HFFc6 (cell line): ENCODE data around the gene NOVA2. TPM values are rescaled to one million over a fixed set of nuclear protein-coding genes. Genes with fewer than 3 reads are reported as not detected.
A peak's percentile ranks its signal among the peaks of the same experiment; 100 is the strongest.

Source experiments
- DNase-seq: peaks from one replicate; pipeline ENCODE4 v3.0.0-alpha.2; 2018
- H3K27ac Mint-ChIP-seq: 2 replicates; pipeline ENCODE4 v1.8.0; 2020; ENCODE audit warnings: mild to moderate bottlenecking, mixed read lengths
- H3K27me3 Mint-ChIP-seq: 2 replicates; pipeline ENCODE4 v1.8.0; 2021; ENCODE audit warnings: mild to moderate bottlenecking, moderate library complexity, mixed read lengths; ENCODE audit not compliant: insufficient read depth
- H3K36me3 Mint-ChIP-seq: 2 replicates; pipeline ENCODE4 v1.8.0; 2021; ENCODE audit warnings: low read depth, mixed read lengths
- H3K4me1 Mint-ChIP-seq: 2 replicates; pipeline ENCODE4 v1.8.0; 2020; ENCODE audit warnings: low read depth, mixed read lengths
- H3K4me3 Mint-ChIP-seq: 2 replicates; pipeline ENCODE4 v1.8.0; 2020; ENCODE audit warnings: mild to moderate bottlenecking, moderate library complexity, mixed read lengths
- H3K9me3 Mint-ChIP-seq: 2 replicates; pipeline ENCODE4 v1.8.0; 2020; ENCODE audit warnings: mild to moderate bottlenecking, mixed read lengths
- total RNA-seq, 6 experiments: library from RNA; stranded (reverse); fragmentation: NEBNext Ultra II Directional; extraction: Animal tissue kit (Norgen Biotek cat#: 25700); gene quantifications; 2 replicates in 1 of 6; 3 replicates in 5 of 6; pipeline ENCODE4 v1.2.3, GENCODE V29; 2021
- TF ChIP-seq, protein P1 (sequence below): fragments of 200-600 bp; sonication (generic); IDR thresholded peaks from 2 replicates; pipeline ENCODE4 v1.5.0; 2021; ENCODE audit warnings: antibody characterized with exemption, mild to moderate bottlenecking

Gene NOVA2
- total RNA-seq, 6 experiments from 2014 or later: 0.03 to 0.14 (median 0.10) TPM; not detected in 2

DNA sequence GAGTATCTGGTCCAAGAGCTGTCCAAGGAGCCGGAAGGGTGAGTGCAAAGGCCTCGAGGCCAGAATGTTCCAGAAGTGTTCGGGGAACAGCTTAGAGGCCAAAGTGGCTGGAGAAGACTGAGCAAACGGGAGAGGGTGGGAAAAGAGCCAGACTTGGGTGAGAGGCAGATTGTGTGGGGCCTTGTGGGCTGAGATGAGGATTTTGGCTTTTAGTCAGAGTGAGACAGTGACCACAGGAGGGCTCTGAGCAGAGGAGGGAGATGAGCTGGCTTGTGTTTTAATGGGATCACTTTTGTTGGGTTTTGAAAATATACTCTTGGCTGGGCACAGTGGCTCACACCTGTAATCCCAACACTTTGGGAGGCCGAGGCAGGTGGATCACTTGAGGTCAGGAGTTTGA lies 64.7 kb downstream of the NOVA2 start:
- TF ChIP-seq, protein P1, sequence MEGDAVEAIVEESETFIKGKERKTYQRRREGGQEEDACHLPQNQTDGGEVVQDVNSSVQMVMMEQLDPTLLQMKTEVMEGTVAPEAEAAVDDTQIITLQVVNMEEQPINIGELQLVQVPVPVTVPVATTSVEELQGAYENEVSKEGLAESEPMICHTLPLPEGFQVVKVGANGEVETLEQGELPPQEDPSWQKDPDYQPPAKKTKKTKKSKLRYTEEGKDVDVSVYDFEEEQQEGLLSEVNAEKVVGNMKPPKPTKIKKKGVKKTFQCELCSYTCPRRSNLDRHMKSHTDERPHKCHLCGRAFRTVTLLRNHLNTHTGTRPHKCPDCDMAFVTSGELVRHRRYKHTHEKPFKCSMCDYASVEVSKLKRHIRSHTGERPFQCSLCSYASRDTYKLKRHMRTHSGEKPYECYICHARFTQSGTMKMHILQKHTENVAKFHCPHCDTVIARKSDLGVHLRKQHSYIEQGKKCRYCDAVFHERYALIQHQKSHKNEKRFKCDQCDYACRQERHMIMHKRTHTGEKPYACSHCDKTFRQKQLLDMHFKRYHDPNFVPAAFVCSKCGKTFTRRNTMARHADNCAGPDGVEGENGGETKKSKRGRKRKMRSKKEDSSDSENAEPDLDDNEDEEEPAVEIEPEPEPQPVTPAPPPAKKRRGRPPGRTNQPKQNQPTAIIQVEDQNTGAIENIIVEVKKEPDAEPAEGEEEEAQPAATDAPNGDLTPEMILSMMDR: no peak
- H3K27ac Mint-ChIP-seq: no peak overlapping the region
- peak; percentile 14 for DNase-seq

DNA sequence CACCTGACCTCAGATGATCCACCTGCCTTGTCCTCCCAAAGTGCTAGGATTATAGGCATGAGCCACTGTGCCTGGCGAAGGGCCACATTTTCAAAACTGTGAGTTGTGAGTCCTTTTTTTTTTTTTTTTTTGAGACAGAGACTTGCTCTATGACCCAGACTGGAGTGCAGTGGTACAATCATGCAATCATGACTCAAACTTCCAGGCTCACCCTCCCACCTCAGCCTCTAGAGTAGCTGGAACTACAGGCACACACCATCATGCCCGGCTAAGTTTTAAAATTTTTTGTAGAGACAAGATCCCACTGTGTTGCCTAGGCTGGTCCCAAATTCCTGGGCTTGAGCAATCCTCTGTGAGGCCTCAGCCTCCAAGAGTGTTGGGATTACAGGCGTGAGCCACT lies 67.4 kb downstream of the NOVA2 start:
- no peaks in the 10 kb centered on the region for H3K9me3 Mint-ChIP-seq
- H3K27me3 Mint-ChIP-seq: peaks cover 10% of the 10 kb centered on the region
- H3K27ac Mint-ChIP-seq: no peak overlapping the region
- H3K36me3 Mint-ChIP-seq: no peaks in the 10 kb centered on the region
- TF ChIP-seq, protein P1: no peak
- no peak overlapping the region for H3K4me3 Mint-ChIP-seq
- H3K4me1 Mint-ChIP-seq: peaks cover 14% of the 10 kb centered on the region
- peak; percentile 41 for DNase-seq

More for the DNA sequence above, 64.7 kb downstream of the NOVA2 start:
- H3K9me3 Mint-ChIP-seq: no peaks in the 10 kb centered on the region
- peaks cover 20% of the 10 kb centered on the region for H3K27me3 Mint-ChIP-seq
- no peak overlapping the region for H3K4me3 Mint-ChIP-seq
- peaks cover 14% of the 10 kb centered on the region for H3K4me1 Mint-ChIP-seq
- H3K36me3 Mint-ChIP-seq: no peaks in the 10 kb centered on the region

DNA sequence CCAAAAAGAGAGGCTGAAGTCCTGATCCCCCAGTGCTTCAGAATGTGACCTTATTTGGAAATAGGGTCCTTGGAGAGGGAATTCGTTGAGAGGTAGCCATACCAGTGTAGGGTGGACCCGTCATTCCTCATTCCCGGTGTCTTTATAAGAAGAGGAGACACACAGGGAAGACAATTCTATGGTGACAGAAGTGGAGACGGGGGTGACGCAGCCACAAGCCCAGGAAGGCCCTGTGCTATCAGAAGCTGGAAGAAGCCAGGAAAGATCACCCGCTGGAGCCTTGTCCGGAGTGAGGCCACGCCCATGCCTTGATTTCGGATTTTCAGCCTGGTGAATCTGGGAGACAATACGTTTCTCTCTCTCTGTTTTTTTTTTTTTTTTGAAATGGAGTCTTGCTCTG lies 68.7 kb downstream of the NOVA2 start:
- TF ChIP-seq, protein P1: no peak
- H3K4me1 Mint-ChIP-seq: peaks cover 23% of the 10 kb centered on the region
- H3K27ac Mint-ChIP-seq: no peak overlapping the region
- H3K9me3 Mint-ChIP-seq: no peaks in the 10 kb centered on the region
- H3K36me3 Mint-ChIP-seq: peaks cover 8% of the 10 kb centered on the region
- DNase-seq: no peak
- H3K4me3 Mint-ChIP-seq: no peak overlapping the region
- H3K27me3 Mint-ChIP-seq: peaks cover 1% of the 10 kb centered on the region

DNA sequence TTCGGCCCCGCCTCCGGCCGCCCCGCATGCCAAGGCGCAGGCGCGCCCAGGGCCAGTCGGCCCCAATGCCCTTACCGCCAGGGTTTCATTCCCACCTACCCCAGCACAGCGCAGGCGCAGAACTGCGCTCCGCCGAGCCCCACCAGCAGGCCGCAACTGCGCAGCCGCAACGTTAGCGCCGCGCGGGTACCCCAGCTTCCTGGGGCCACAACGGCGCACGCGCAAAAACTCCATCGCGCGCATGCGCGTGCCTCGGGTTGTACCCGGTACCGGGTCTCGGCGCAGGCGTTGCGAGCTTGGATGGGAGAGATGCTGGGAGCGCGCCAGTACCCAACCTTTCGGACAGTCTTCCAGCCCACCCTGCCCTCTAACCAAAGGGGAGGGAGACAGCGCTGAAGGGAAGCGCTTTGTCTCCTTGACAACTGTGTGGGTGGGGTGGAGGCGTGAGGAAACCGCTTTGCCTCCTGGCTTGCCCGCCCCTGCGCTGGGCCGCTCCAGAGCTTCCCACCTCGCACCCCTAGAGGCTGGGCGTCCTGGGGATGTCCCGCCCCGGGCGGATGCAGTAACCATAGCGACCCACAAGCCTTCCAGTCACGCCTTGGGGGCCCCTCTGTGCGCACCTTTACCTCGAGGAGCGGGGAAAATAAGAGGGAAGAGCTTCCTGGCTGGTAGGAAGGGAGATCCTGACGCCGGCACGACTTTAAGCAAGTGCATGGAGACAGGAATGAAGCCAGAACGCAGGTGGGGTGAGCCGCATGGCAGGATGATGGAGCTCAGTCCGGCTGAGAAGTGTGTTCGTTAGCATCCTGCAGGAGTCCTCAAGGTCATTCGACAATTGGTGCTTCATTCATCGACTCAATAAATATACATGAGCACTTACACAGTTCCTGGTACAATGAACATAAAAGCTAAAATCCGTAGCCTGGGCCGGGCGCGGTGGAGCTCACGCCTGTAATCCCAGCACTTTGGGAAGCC lies 70.7 kb downstream of the NOVA2 start:
- H3K27ac Mint-ChIP-seq: peak overlapping the region; percentile 65
- no peaks in the 10 kb centered on the region for H3K9me3 Mint-ChIP-seq
- peak; percentile 95 for DNase-seq
- H3K4me1 Mint-ChIP-seq: peaks cover 17% of the 10 kb centered on the region
- H3K27me3 Mint-ChIP-seq: peaks cover 1% of the 10 kb centered on the region
- peak overlapping the region; percentile 98 for H3K4me3 Mint-ChIP-seq
- peaks cover 12% of the 10 kb centered on the region for H3K36me3 Mint-ChIP-seq
- TF ChIP-seq, protein P1: no peak

DNA sequence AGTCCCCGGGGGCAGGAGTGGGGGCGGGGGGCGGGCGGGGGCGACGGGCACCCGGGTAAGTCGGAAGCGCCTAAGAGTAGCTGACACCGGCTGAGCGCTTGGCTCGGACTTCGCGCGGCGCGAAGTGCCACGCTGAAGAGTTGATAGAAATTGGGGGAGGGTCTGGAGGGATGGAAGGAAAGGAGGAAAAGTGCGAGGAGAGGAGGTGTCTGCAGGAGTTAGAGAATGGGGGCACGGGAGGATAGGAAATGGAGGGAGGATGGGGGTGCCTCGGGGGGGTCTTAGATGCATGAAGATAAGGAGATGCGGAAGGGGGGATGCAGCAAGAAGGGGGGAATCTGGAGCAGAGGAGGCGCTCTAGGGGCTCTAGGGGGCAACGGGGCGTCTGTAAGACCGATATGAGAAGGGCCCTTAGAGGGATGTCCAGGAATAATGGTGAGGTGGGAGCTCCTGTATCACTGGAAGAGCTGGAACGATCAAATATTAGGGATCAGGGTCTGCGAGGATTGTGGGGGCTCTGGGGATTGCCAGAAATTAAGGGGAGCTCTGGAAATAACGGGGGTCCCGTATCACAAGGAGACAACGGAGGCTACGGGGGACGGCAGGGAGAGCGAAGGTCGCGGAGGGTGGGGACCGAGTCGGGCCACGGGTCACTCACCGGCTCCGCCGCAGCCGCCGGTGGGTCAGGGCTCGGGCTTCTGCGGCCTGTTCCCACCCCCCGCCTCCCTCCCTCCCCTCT lies 71.6 kb downstream of the NOVA2 start, which contains the start of gene MYPOP:
Gene MYPOP, minus strand, starts transcription at position 702 of the 739 bp plus-strand sequence. CDS start 840 bp downstream, outside the sequence.
- Mint-ChIP-seq H3K36me3 (peaks cover 12% of the 10 kb centered on the region), H3K4me3 (peak within 1 kb of the TSS; percentile 98), H3K4me1 (peaks cover 17% of the 10 kb centered on the region), H3K27me3 (peaks cover 1% of the 10 kb centered on the region; the same call in 1 of the 2 replicates), H3K27ac (peak within 1 kb of the TSS; percentile 71), H3K9me3 (no peaks in the 10 kb centered on the region)
- DNase-seq: no peak
- TF ChIP-seq, protein P1: no peak
